ENCODE measurements around the gene DDX3X. TPM values are rescaled to one million over a fixed set of nuclear protein-coding genes. Genes with fewer than 3 reads are reported as not detected.

Gene DDX3X
- polyA plus RNA-seq, 3 donors = 165 to 280 (median 200) TPM

- H4K20me1 ChIP-seq (ENCODE audit: insufficient read depth, low read length) = peaks cover 93% of the 10 kb centered on the region
- peak overlapping the region in 1 of 7 donors; percentile 28 for H3K27ac Mint-ChIP-seq
- TF ChIP-seq CTCF (IDR thresholded peaks at IDR 0.05) = no peak
Observed at GRCh38 chrX:41348551-41348950, 14.6 kb downstream of the DDX3X start.

GRCh38 chrX:41350150-41350975 is 16.4 kb downstream of the DDX3X start:
- Mint-ChIP-seq H3K27ac (peak overlapping the region in 5 of 7 donors; percentile 16 to 63 (median 35)), H3K36me3 (peaks cover 41 to 54% of the 10 kb centered on the region in 2 donors), H3K4me3 (no peak overlapping the region), H3K9me3 (no peaks in the 10 kb centered on the region), H3K27me3 (ENCODE audit: low read depth in 3 of 3) (peaks cover 0 to 9% (median 0%) of the 10 kb centered on the region in 3 donors), H3K4me1 (peaks cover 27% of the 10 kb centered on the region)
- intact Hi-C loops (cut with micrococcal nuclease) = no loop called here
- H3K4me2 ChIP-seq (replicated peaks; ENCODE audit: extremely low read depth, low read length, poor library complexity, severe bottlenecking) = no peak overlapping the region
- no peaks in the 10 kb centered on the region for H3K9me3 ChIP-seq (replicated peaks in 1 of 2; ENCODE audit: control insufficient read depth in 1 of 2, insufficient read depth in 1 of 2, low read length in 2 of 2)
- H4K20me1 ChIP-seq (ENCODE audit: insufficient read depth, low read length) = peaks cover 75% of the 10 kb centered on the region
- H3K4me1 ChIP-seq (ENCODE audit: control insufficient read depth in 1 of 2, insufficient read depth in 2 of 2, low read length in 2 of 2) = peaks cover 2 to 4% of the 10 kb centered on the region in 2 donors
- H3K36me3 ChIP-seq (replicated peaks in 1 of 2; ENCODE audit: control insufficient read depth in 1 of 2, insufficient read depth in 2 of 2, low read length in 2 of 2) = peaks cover 34 to 57% of the 10 kb centered on the region in 2 donors
- no peak for DNase-seq
- no peak overlapping the region for H3K9ac ChIP-seq (ENCODE audit: insufficient read depth, low read length, poor library complexity, severe bottlenecking)
- no peak overlapping the region for H2AFZ ChIP-seq (ENCODE audit: insufficient read depth, low read depth, low read length, poor library complexity, severe bottlenecking)
- no CpG with 5 or more reads among the region's 6 CpGs for WGBS (ENCODE audit: insufficient coverage)
- H3K27ac ChIP-seq (ENCODE audit: low read depth in 1 of 2, low read length in 2 of 2) = no peak overlapping the region
- H3K27me3 ChIP-seq (ENCODE audit: control insufficient read depth in 2 of 2, insufficient read depth in 2 of 2, low read length in 2 of 2) = peaks cover 0 to 2% of the 10 kb centered on the region in 2 donors
- no peak for TF ChIP-seq CTCF (IDR thresholded peaks at IDR 0.05)
- no peak overlapping the region for H3K4me3 ChIP-seq (replicated peaks in 1 of 3; ENCODE audit: low read depth in 2 of 3, low read length in 3 of 3)
- peaks cover 4% of the 10 kb centered on the region for H3K79me2 ChIP-seq (ENCODE audit: insufficient read depth, low read length)

More at GRCh38 chrX:41348551-41348950, 14.6 kb downstream of the DDX3X start:
- H3K4me1 Mint-ChIP-seq = peaks cover 23% of the 10 kb centered on the region
- Histone ChIP-seq H3K9me3 (replicated peaks in 1 of 2; ENCODE audit: control insufficient read depth in 1 of 2, insufficient read depth in 1 of 2, low read length in 2 of 2) (no peaks in the 10 kb centered on the region), H3K36me3 (replicated peaks in 1 of 2; ENCODE audit: control insufficient read depth in 1 of 2, insufficient read depth in 2 of 2, low read length in 2 of 2) (peaks cover 51 to 75% of the 10 kb centered on the region in 2 donors), H3K27ac (ENCODE audit: low read depth in 1 of 2, low read length in 2 of 2) (no peak overlapping the region), H3K9ac (ENCODE audit: insufficient read depth, low read length, poor library complexity, severe bottlenecking) (no peak overlapping the region), H3K4me3 (replicated peaks in 1 of 3; ENCODE audit: low read depth in 2 of 3, low read length in 3 of 3) (no peak overlapping the region), H3K4me1 (ENCODE audit: control insufficient read depth in 1 of 2, insufficient read depth in 2 of 2, low read length in 2 of 2) (peaks cover 0 to 1% of the 10 kb centered on the region in 2 donors), H3K79me2 (ENCODE audit: insufficient read depth, low read length) (peaks cover 11% of the 10 kb centered on the region), H3K27me3 (ENCODE audit: control insufficient read depth in 2 of 2, insufficient read depth in 2 of 2, low read length in 2 of 2) (peaks cover 0 to 2% of the 10 kb centered on the region in 2 donors), H3K4me2 (replicated peaks; ENCODE audit: extremely low read depth, low read length, poor library complexity, severe bottlenecking) (no peak overlapping the region), H2AFZ (ENCODE audit: insufficient read depth, low read depth, low read length, poor library complexity, severe bottlenecking) (no peak overlapping the region)
- no peaks in the 10 kb centered on the region for H3K9me3 Mint-ChIP-seq
- WGBS (ENCODE audit: insufficient coverage) = 100% methylated on average over 1 of the region's 4 CpGs
- H3K27me3 Mint-ChIP-seq (ENCODE audit: low read depth in 3 of 3) = peaks cover 0 to 6% (median 0%) of the 10 kb centered on the region in 3 donors
- DNase-seq = no peak
- intact Hi-C loops (cut with micrococcal nuclease) = no loop called here
- H3K4me3 Mint-ChIP-seq = no peak overlapping the region
- H3K36me3 Mint-ChIP-seq = peaks cover 56 to 73% of the 10 kb centered on the region in 2 donors
